Astrocyte of the cerebellum (primary cell): ENCODE measurements around the gene EML1.
A peak's percentile ranks its signal among the peaks of the same experiment; 100 is the strongest.

Source experiments
- DNase-seq: peaks from one replicate; pipeline ENCODE4 v3.0.0-alpha.2; 2011; ENCODE audit warnings: low read depth
- H3K4me3 ChIP-seq: 2 replicates; pipeline ENCODE4 v1.5.1; 2011; ENCODE audit warnings: mild to moderate bottlenecking, low read depth, low read length, moderate library complexity
- in situ Hi-C: cut with HindIII; loops from 2 replicates; pipeline ENCODE4 v1.10.0; 2017; ENCODE audit warnings: low sequenced_read_pairs
- TF ChIP-seq, protein P1 (sequence below): IDR thresholded peaks from 2 replicates; pipeline ENCODE4 v1.5.1; 2012; ENCODE audit warnings: low read length, low read depth, moderate library complexity, mild to moderate bottlenecking; ENCODE audit errors: missing control alignments

EML1 gene, protein sequence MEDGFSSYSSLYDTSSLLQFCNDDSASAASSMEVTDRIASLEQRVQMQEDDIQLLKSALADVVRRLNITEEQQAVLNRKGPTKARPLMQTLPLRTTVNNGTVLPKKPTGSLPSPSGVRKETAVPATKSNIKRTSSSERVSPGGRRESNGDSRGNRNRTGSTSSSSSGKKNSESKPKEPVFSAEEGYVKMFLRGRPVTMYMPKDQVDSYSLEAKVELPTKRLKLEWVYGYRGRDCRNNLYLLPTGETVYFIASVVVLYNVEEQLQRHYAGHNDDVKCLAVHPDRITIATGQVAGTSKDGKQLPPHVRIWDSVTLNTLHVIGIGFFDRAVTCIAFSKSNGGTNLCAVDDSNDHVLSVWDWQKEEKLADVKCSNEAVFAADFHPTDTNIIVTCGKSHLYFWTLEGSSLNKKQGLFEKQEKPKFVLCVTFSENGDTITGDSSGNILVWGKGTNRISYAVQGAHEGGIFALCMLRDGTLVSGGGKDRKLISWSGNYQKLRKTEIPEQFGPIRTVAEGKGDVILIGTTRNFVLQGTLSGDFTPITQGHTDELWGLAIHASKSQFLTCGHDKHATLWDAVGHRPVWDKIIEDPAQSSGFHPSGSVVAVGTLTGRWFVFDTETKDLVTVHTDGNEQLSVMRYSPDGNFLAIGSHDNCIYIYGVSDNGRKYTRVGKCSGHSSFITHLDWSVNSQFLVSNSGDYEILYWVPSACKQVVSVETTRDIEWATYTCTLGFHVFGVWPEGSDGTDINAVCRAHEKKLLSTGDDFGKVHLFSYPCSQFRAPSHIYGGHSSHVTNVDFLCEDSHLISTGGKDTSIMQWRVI

DNA sequence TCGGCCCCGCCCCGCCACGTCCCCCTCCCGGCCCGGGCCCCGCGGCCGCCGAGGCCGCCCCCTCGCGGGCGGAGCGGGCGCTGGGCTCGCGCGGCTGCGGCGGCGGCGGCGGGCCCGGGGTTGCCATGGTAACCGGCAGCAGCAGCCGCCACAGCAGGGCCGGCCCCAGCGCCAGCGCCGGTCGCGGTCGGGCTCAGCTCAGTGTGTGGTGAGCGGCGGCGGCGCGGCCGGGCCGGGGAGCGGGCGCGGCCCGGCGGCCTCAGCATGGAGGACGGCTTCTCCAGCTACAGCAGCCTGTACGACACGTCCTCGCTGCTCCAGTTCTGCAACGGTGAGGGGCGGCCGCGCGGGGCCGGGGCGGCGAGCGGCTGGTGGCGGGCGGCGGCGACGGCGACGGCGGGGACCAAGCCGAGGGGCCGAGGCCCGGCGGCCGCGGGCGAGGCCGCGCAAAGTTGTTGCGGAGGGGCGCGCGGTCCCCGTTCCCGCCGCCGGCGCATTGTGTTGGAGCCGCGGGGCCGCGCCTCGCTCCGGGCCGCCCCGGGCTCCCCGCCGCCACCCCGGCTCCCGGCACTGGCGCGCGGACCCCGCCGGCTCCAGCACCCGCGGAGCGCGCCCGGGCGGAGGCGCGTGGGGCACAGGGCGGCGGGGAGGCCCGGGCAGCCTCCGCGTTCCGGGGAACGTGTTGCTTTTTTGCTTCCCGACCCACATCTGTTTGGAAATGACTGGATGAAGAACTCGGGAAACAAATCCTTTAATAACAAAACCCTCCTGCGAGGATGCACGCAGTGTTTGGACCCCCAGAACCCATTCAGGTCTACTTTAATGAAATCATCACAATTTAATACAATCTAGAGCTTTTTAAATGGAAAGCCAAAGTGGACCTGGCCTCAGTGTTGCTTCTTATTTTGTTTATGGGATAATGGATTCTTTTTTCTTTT, at the start of gene EML1:
Gene EML1, plus strand, starts transcription at position 201 of the 938 bp plus-strand sequence. Its CDS starts 64 bp downstream, at position 265.
- TF ChIP-seq, protein P1, sequence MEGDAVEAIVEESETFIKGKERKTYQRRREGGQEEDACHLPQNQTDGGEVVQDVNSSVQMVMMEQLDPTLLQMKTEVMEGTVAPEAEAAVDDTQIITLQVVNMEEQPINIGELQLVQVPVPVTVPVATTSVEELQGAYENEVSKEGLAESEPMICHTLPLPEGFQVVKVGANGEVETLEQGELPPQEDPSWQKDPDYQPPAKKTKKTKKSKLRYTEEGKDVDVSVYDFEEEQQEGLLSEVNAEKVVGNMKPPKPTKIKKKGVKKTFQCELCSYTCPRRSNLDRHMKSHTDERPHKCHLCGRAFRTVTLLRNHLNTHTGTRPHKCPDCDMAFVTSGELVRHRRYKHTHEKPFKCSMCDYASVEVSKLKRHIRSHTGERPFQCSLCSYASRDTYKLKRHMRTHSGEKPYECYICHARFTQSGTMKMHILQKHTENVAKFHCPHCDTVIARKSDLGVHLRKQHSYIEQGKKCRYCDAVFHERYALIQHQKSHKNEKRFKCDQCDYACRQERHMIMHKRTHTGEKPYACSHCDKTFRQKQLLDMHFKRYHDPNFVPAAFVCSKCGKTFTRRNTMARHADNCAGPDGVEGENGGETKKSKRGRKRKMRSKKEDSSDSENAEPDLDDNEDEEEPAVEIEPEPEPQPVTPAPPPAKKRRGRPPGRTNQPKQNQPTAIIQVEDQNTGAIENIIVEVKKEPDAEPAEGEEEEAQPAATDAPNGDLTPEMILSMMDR = no peak
- in situ Hi-C loops = loop anchor here (10.0 kb wide), 1 partner anchor 49 kb away; no protein-coding TSS in a partner anchor
- H3K4me3 ChIP-seq = peak within 1 kb of the TSS; percentile 71
- DNase-seq = peak; percentile 42

DNA sequence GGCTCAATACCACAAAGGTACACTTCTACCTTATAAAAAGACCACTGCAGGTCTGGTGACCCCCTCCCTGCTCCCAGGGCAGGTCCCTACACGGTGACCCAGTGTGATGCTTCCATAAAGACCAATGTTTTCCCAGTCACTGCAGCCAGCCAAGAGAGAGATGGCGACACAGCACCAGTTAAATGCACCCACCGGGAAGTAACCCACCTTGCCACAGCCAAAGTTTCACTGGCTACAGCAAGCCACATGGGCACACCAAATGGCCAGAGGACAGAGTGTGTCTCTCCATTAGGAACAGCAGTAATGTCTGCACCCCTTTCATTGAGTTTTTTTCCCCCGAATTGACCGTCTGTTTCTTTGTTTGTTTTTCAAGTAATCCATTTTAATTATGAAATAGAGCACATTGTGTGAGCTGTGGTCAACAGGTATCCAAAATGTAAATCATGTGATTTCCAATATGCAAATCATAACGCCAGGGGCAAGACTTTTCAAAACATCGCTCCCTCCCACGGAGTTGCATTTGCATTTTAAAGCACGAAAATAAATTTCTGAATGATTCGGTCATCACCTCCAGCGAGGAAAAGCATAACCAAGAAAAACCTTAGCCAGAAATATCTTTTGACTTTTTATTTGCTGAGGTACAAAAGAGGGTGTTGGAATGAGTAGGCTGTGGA, 48.9 kb upstream of the EML1 start:
- TF ChIP-seq, protein P1 = peak; percentile 27
- H3K4me3 ChIP-seq = no peak overlapping the region
- in situ Hi-C loops = loop anchor here (10.0 kb wide), 1 partner anchor 50 kb away; the partner anchor contains the start of gene EML1
- DNase-seq = peak; percentile 94

DNA sequence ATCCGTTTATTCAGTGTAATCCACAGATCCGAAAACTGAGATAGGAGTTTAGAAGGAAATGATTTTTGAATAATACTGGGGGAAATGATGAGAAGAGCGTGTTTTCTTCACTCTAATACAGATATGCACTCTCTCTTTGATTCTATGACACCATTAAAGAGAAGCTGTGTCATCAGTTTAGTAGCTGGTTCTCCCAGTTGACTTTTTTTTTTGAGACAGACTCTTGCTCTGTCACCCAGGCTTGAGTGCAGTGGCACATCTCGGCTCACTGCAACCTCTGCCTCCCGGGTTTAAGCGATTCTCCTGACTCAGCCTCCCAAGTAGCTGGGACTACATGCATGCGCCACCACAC, 48.4 kb upstream of the EML1 start:
- H3K4me3 ChIP-seq = no peak overlapping the region
- TF ChIP-seq, protein P1 = no peak
- DNase-seq = no peak
- in situ Hi-C loops = loop anchor here (10.0 kb wide), 1 partner anchor 50 kb away; the partner anchor contains the start of gene EML1

DNA sequence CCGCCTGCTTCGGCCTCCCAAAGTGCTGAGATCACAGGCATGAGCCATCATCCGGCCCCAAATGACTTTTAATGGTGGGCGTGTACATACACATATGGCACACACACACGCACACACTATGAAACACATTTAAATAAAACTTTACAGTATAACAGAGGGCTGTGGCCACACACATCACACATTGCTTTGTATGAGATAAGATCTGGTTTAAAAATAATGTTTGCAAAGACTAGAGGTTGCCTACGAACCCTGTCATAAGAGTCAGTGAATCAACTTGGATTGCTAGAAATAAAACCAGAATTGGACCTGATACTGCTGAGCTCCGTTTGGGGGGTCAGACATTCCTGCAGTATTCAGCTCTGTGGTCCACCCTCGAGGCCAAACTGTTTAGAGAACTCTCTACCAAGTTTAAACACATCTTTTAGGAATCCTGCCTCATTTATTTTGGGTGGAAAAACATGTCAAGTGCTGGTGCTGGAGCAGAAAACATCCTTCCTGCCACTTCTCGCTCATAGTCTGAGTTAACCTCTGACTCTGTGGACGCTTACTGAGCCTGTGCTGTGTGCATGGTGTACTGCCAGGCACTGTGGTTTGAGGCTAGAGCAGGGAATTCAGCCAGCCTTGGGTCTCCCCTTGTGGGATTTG, 47.8 kb upstream of the EML1 start:
- TF ChIP-seq, protein P1 = no peak
- peak; percentile 93 for DNase-seq
- in situ Hi-C loops = loop anchor here (10.0 kb wide), 1 partner anchor 49 kb away; the partner anchor contains the start of gene EML1
- no peak overlapping the region for H3K4me3 ChIP-seq

DNA sequence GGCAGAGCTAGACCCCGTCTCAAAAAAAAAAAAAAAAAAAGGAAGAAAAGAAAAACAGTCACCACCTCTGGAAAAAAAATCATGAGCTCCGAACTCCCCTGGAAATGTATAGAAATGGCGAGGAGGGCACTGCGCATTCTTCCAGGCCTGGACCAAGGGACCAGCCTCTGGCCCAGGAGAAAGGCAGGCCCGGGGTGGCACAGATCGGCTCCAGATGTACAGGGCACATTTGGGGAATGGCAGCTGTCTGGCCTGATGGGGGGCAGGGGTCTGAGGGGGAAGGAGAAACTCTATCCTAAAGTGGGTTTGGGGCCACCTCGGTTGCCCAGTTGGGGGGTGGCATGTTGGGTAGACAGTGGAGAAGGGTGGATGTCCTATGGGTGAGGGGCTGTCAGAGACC, 46.0 kb upstream of the EML1 start:
- DNase-seq = no peak
- in situ Hi-C loops = loop anchor here (10.0 kb wide), 1 partner anchor 48 kb away; the partner anchor contains the start of gene EML1
- H3K4me3 ChIP-seq = no peak overlapping the region
- TF ChIP-seq, protein P1 = no peak
